Sigmoid colon (tissue), 4 donors: Measurements from ENCODE around the gene TMEM271.

Source experiments
- POLR2A ChIP-seq, 2 donors: fragments of 450-650 bp; IDR thresholded peaks; one replicate each; pipeline ENCODE4 v1.6.1; 2016; ENCODE audit warnings: antibody characterized with exemption in 2 of 2, mild to moderate bottlenecking in 2 of 2, moderate library complexity in 2 of 2
- POLR2AphosphoS5 ChIP-seq, 4 donors: sonication (generic); formaldehyde crosslinking; IDR thresholded peaks; one replicate each; pipeline ENCODE4 v1.6.1; 2017; ENCODE audit warnings: antibody characterized with exemption in 4 of 4
- TF ChIP-seq, protein P1 (sequence below), 4 experiments: fragments of 450-650 bp in 3 of 4; fragments of 200-600 bp in 1 of 4; IDR thresholded peaks; one replicate each; pipeline ENCODE4 v1.5.1; 2016 to 2019; ENCODE audit warnings: antibody characterized with exemption in 4 of 4, mild to moderate bottlenecking in 3 of 4, moderate library complexity in 2 of 4

DNA sequence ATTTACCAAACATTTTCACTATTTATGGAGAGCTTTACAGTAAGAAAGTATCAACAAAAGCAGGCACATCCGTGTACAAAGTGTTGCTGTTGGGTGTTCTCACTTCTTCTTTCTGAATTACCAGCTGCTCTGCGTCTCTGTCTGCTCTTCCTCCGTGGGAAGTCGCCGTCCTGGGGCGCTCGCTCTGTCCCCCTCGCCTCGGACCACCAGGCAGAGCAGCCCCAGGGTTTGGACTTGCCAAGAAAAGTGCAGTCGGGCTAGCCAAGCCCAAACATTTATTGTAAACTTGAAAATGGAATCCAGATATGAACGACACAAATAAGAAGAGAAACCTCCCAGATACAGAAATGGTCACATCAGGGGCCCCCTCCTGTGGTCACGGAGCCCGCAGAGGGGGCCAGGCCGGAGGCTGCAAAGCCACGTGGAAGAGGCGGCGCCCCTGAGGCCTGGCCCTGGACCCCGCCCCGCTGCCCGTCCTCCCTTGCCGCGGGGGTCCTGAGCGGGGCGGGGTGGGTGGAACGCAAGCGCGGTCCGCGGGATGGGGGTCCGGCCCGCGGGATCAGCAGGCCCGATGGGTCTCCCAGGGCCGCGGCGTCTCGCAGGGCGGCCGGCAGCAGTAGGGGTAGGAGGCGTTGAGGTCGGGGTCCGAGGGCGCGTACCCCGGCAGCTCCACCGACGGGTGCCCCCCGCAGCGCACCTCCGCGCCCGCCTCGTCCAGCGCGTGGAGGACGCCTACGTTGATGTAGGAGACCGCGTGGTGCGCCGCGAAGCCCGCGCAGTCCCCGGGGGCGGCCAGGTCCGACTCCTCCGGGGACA, 1.5 kb downstream of the TMEM271 start:
- no peak for TF ChIP-seq POLR2A (IDR thresholded peaks at IDR 0.05)
- TF ChIP-seq, protein P1, sequence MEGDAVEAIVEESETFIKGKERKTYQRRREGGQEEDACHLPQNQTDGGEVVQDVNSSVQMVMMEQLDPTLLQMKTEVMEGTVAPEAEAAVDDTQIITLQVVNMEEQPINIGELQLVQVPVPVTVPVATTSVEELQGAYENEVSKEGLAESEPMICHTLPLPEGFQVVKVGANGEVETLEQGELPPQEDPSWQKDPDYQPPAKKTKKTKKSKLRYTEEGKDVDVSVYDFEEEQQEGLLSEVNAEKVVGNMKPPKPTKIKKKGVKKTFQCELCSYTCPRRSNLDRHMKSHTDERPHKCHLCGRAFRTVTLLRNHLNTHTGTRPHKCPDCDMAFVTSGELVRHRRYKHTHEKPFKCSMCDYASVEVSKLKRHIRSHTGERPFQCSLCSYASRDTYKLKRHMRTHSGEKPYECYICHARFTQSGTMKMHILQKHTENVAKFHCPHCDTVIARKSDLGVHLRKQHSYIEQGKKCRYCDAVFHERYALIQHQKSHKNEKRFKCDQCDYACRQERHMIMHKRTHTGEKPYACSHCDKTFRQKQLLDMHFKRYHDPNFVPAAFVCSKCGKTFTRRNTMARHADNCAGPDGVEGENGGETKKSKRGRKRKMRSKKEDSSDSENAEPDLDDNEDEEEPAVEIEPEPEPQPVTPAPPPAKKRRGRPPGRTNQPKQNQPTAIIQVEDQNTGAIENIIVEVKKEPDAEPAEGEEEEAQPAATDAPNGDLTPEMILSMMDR (IDR thresholded peaks at IDR 0.05): no peak
- no peak for TF ChIP-seq POLR2AphosphoS5 (IDR thresholded peaks at IDR 0.05)
